Ovary (tissue), 9 donors: ENCODE results near the gene CCBE1. TPM values are rescaled to one million over a fixed set of nuclear protein-coding genes. Genes with fewer than 3 reads are reported as not detected.
A peak's percentile ranks its signal among the peaks of the same experiment; 100 is the strongest.

Experiments used
- DNase-seq, 5 donors: peaks; one replicate each; pipeline ENCODE4 v3.0.0-alpha.2; 2019 to 2020
- H3K27ac ChIP-seq, 2 donors: fragments of 200-600 bp; one replicate each; pipeline versions ENCODE4 v1.5.1 to v1.8.0; 2019 to 2022
- H3K27me3 ChIP-seq: fragments of 200-600 bp; one replicate; pipeline ENCODE4 v1.8.0; 2022
- H3K36me3 ChIP-seq: fragments of 200-600 bp; sonication (generic); one replicate; pipeline ENCODE4 v1.5.1; 2019
- H3K4me1 ChIP-seq: one replicate; pipeline ENCODE4 v1.8.1; 2013; ENCODE audit warnings: mild to moderate bottlenecking, moderate library complexity; ENCODE audit not compliant: insufficient read depth
- H3K4me3 ChIP-seq: fragments of 200-600 bp; sonication (generic); one replicate; pipeline ENCODE4 v1.5.1; 2017
- H3K9me3 ChIP-seq, 2 donors: fragments of 200-600 bp in 1 of 2; sonication (generic) in 1 of 2; one replicate each; pipeline versions ENCODE4 v1.5.1 to v1.8.1; 2013 to 2019; ENCODE audit warnings: mild to moderate bottlenecking in 1 of 2, moderate library complexity in 1 of 2
- CTCF ChIP-seq, 3 donors: fragments of 450-650 bp in 2 of 3; fragments of 200-600 bp in 1 of 3; IDR thresholded peaks; one replicate each; pipeline versions ENCODE4 v1.5.1 to v1.8.0; 2016 to 2022; ENCODE audit warnings: antibody characterized with exemption in 3 of 3, mild to moderate bottlenecking in 1 of 3
- EP300 ChIP-seq: sonication (generic); formaldehyde crosslinking; IDR thresholded peaks from one replicate; pipeline ENCODE4 v1.6.1; 2017; ENCODE audit warnings: antibody characterized with exemption
- POLR2A ChIP-seq: fragments of 450-650 bp; IDR thresholded peaks from one replicate; pipeline ENCODE4 v1.6.1; 2017; ENCODE audit warnings: antibody characterized with exemption, mild to moderate bottlenecking, moderate library complexity
- WGBS, 3 donors: extraction: QIAGEN DNeasy Blood & Tissue Kit in 1 of 3; methylation state at CpG; one replicate each; pipeline versions ENCODE4 v1.1.5 to v1.1.7; 2013 to 2017; 5-methylcytosine and 5-hydroxymethylcytosine counted together
- intact Hi-C, 4 donors: fragments of 100-400 bp; cut with DNase I; formaldehyde crosslinking; loops; one replicate each; pipeline versions ENCODE4 v1.11.0 to v1.15.1; 2022 to 2023
- polyA plus RNA-seq, 2 donors: library from polyadenylated mRNA; stranded (reverse); fragments of 200-250 nt in 1 of 2; fragments of 350-450 nt in 1 of 2; fragmentation: Illumina TruSeq in 1 of 2; extraction: RNeasy Lipid Tissue Mini Kit (QIAGEN cat#74804) in 1 of 2; gene quantifications; one replicate each; pipeline ENCODE4 v1.2.3, GENCODE V29; 2013 to 2014
- total RNA-seq, 7 donors: library from RNA; depleted of rRNA in 2 of 7; stranded (reverse); fragments of >200 nt in 2 of 7; fragmentation: NEBNext Ultra II Directional in 3 of 7; extraction: Animal tissue kit (Norgen Biotek cat#: 25700) in 3 of 7; gene quantifications; one replicate each; pipeline versions ENCODE4 v1.1.0 to v1.2.4, GENCODE V29; 2016 to 2023
- donor health status: DM: no; HTN: no; CAD: no; lungs with moderate emphysema.
- donor health status: DM: no; HTN: no; CAD: no.
- donor health status: Bipolar disorder and iron deficiency.
- donor health status: DM: yes; HTN: yes; CAD: no.
- donor health status: DM: no; HTN: no; CAD: no.
- donor health status: DM: yes; HTN: yes; CAD: no.

The CCBE1 gene
- total and polyA plus RNA-seq, 9 donors = 15.9 to 109 (median 43.9) TPM

- peak overlapping the region in 1 of 2 donors; percentile 42 for H3K27ac ChIP-seq
- no peak overlapping the region for H3K4me3 ChIP-seq
- peak in 4 of 5 donors; percentile 35 to 55 (median 54) for DNase-seq
- intact Hi-C loops = no loop called here
- no peaks in the 10 kb centered on the region for H3K9me3 ChIP-seq
- TF ChIP-seq POLR2A = no peak
- peak; percentile 25 to 39 (median 33) for TF ChIP-seq CTCF (IDR thresholded peaks at IDR 0.05)
- peaks cover 7% of the 10 kb centered on the region for H3K4me1 ChIP-seq
- no peaks in the 10 kb centered on the region for H3K27me3 ChIP-seq
- 4 to 10% (median 4%) methylated on average over 11 of the region's 11 CpGs for WGBS, 3 donors
- no peaks in the 10 kb centered on the region for H3K36me3 ChIP-seq
Observed at GRCh38 chr18:59547581-59548182, 149.5 kb downstream of the CCBE1 start.

- H3K9me3 ChIP-seq = no peaks in the 10 kb centered on the region
- WGBS, 3 donors = 23 to 42% (median 24%) methylated on average over 3 of the region's 3 CpGs
- H3K4me1 ChIP-seq = peaks cover 6% of the 10 kb centered on the region
- TF ChIP-seq CTCF (IDR thresholded peaks at IDR 0.05) (no peak), POLR2A (no peak), EP300 (no peak)
- H3K4me3 ChIP-seq = no peak overlapping the region
- no peak overlapping the region for H3K27ac ChIP-seq
- intact Hi-C loops = no loop called here
- no peak for DNase-seq
- H3K27me3 ChIP-seq = no peaks in the 10 kb centered on the region
- no peaks in the 10 kb centered on the region for H3K36me3 ChIP-seq
Observed at GRCh38 chr18:59546188-59546587, 151.0 kb downstream of the CCBE1 start.

DNA sequence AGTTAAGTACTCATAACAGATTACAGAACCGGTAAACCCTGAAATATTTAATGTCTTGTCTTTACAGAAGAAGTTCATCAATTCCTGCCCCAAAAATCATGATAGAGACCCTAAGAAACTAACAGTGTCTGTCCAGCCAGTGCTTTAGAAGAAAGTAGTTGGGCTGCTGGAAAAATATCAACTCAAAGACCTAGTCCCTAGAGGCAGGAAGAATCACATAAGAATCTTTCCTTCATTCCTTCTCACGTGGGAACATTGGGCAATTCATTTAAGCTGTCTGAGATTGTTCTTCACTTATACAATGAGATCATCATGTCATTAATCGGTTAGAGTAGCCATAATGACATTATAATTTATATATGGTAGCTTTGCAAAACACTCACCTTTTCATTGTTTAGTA, 156.4 kb downstream of the CCBE1 start:
- Histone ChIP-seq H3K9me3 (no peaks in the 10 kb centered on the region), H3K27ac (no peak overlapping the region), H3K27me3 (no peaks in the 10 kb centered on the region), H3K4me3 (no peak overlapping the region), H3K36me3 (no peaks in the 10 kb centered on the region), H3K4me1 (peaks cover 2% of the 10 kb centered on the region)
- TF ChIP-seq POLR2A (no peak), CTCF (IDR thresholded peaks at IDR 0.05) (no peak), EP300 (no peak)
- WGBS, 3 donors = 43 to 46% (median 44%) methylated on average over 3 of the region's 3 CpGs
- intact Hi-C loops = no loop called here
- DNase-seq = no peak

- no peak overlapping the region for H3K27ac ChIP-seq
- H3K4me3 ChIP-seq = no peak overlapping the region
- DNase-seq = no peak
- peaks cover 2% of the 10 kb centered on the region for H3K4me1 ChIP-seq
- intact Hi-C loops = no loop called here
- TF ChIP-seq EP300 = no peak
- no peak for TF ChIP-seq POLR2A
- no peak for TF ChIP-seq CTCF (IDR thresholded peaks at IDR 0.05)
- no peaks in the 10 kb centered on the region for H3K36me3 ChIP-seq
- H3K9me3 ChIP-seq = no peaks in the 10 kb centered on the region
- no peaks in the 10 kb centered on the region for H3K27me3 ChIP-seq
Observed at GRCh38 chr18:59540346-59540745, 156.9 kb downstream of the CCBE1 start.
